Measurements from ENCODE around the gene TROAP.

DNA sequence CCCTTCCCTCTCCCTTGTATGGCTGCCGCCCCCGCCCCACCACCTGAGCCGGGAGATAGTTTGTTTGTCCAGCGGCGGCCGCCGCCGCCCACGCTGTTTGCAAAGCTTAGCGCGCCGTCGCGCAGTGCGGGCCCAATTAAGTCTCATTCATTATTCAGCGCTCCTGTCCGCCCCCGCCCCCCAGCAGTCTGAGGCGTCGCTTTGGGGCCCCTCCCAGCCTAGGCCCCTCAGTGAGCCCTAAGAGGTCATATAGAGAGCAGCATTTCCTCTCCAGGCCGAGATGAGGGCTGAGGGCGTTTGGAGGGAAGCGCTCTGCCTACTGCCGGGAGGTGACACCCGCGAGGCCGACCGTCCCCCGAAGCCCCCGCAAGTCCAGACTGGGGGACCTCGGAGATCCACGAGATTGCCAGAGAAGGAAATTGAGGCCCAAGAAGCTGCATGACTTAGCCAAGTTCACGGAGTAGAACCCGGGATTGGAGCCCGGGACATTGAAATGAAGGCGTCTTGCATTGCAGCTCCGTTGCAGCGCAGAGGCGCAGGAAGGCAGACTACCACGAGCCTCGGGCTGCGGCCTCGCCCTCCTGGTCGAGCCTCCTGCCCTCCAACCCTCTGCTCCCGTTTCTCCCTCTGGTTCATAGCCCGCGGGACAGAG, 23.7 kb downstream of the TROAP start, which contains the start of gene DNAJC22:
- no peak for TF ChIP-seq POLR2A (IDR thresholded peaks at IDR 0.05)
- TF ChIP-seq, protein P1, sequence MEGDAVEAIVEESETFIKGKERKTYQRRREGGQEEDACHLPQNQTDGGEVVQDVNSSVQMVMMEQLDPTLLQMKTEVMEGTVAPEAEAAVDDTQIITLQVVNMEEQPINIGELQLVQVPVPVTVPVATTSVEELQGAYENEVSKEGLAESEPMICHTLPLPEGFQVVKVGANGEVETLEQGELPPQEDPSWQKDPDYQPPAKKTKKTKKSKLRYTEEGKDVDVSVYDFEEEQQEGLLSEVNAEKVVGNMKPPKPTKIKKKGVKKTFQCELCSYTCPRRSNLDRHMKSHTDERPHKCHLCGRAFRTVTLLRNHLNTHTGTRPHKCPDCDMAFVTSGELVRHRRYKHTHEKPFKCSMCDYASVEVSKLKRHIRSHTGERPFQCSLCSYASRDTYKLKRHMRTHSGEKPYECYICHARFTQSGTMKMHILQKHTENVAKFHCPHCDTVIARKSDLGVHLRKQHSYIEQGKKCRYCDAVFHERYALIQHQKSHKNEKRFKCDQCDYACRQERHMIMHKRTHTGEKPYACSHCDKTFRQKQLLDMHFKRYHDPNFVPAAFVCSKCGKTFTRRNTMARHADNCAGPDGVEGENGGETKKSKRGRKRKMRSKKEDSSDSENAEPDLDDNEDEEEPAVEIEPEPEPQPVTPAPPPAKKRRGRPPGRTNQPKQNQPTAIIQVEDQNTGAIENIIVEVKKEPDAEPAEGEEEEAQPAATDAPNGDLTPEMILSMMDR (IDR thresholded peaks at IDR 0.05), result no peak

Data from breast epithelium (tissue), 3 donors.